ENCODE data around the gene BATF3.

Gene BATF3

DNA sequence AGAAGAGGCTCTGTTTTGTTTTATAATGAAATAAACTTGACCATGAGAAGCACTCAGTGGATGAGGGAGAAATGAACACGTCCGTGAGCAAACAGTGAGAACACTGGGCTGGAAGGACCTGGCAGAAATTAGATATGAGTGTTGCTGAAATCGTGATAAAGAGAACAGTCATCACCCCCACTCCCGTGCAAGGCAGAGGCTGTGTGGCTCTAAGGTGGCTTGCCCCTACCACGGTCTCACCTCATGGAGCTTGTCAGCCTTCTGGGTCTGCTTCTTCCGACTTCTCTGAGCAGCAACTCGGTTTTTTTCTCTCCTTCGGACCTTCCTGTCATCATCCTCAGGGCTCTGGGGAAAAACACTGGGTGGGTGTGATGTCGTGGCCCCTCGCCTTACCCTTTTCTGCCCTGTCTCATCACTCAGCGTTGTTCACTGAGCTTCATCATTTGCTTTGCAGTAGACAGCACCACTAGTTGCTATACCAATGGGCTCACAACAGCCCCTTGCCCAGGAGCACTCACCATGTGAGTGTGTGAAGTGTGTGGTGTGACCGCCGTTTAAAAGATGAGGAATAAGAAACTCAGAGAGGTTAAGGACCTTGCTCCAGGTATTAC lies 2.8 kb downstream of the BATF3 start:
- TF ChIP-seq CTCF (IDR thresholded peaks at IDR 0.05; ENCODE audit: low read depth, low read length, missing control alignments) = no peak
- no peak for DNase-seq (ENCODE audit: extremely low read depth, low read depth)
- H3K4me3 ChIP-seq (replicated peaks; ENCODE audit: low read depth, low read length) = no peak overlapping the region

DNA sequence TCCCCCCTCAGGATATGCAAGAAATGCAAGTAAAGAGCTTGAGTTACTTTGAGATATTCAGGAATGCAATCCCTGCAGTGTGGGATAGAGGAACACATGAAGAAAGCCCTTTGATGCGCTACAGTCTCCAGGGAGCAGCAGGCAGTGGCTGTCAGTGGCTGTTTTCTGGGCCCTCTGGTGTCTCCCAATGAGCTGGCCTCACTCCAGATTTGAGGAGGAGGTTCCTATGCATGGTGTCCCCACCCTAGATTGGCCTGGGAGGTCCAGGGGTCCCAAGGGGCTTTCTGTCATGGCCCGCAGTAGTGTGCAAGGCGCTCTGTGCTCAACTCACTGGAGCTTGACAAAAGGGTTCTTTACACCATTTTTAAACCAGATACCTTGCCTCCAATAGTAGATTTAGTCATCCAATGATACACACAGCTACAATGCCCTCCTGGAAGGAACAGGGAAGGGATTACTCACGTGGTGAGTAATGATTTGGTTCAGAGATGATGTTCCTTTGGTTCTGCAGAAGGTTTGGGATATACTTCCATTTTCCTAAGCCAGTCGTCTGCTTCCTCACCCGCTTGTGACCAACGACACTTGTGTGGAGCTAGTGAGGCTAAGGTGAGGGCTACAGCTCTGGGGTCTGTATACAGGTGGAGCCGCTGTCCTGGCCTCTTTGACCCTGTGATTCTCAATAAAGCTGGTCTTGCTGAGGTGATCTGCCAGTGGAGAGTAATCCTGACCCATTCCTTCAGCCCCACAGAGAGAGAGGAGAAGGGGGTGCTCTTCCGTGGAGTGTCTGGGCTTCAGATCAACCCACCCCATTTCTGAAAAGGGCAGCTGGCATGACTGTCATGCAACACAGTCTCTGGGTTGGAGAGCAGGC lies 6.6 kb downstream of the BATF3 start:
- no peak for TF ChIP-seq CTCF (IDR thresholded peaks at IDR 0.05; ENCODE audit: low read depth, low read length, missing control alignments)
- no peak for DNase-seq (ENCODE audit: extremely low read depth, low read depth)

GRCh38 chr1:212691561-212692071 lies 8.0 kb downstream of the BATF3 start:
- TF ChIP-seq CTCF (IDR thresholded peaks at IDR 0.05; ENCODE audit: low read depth, low read length, missing control alignments) = no peak
- H3K4me3 ChIP-seq (replicated peaks; ENCODE audit: low read depth, low read length) = no peak overlapping the region
- no peak for DNase-seq (ENCODE audit: extremely low read depth, low read depth)

More for the DNA sequence above, 6.6 kb downstream of the BATF3 start:
- H3K4me3 ChIP-seq (replicated peaks; ENCODE audit: low read depth, low read length) = no peak overlapping the region

- H3K4me3 ChIP-seq (replicated peaks; ENCODE audit: low read depth, low read length) = no peak overlapping the region
- TF ChIP-seq CTCF (IDR thresholded peaks at IDR 0.05; ENCODE audit: low read depth, low read length, missing control alignments) = no peak
- DNase-seq (ENCODE audit: extremely low read depth, low read depth) = no peak
These were observed 8.7 kb downstream of the BATF3 start for GRCh38 chr1:212690816-212691403.

DNA sequence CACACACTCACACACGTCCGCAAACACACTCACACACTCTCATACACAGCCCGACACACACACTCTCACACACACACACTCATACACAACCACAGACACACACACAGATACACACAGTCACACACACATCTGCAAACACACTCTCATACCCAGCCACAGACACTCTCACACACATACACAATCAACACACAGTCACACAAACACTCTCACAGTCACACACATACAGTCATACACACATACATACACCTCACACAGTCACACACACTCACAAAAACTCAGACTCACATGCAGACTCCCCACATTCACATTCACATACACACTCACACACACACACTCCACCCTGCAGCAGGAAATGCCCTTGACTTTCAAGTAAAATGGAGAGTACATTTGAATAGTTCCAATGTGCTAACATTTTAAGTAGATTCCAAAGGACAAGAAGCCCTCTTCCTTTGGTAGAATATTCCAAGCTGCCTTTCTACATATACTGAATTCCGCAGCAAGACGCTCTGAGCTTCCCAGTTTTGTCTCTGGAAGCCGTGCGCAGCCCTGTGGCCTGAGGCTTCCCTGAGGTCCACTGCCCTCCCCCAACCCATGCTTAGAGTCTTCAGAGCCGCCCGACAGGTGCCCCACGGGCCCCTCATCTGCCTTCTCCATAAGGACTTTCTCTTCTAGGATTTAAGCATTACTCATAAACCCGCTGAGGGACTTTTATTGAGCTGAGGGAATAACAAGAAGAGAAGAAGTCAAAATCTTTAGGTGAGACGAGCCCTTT lies 9.7 kb downstream of the BATF3 start:
- TF ChIP-seq CTCF (IDR thresholded peaks at IDR 0.05; ENCODE audit: low read depth, low read length, missing control alignments) = no peak
- no peak for DNase-seq (ENCODE audit: extremely low read depth, low read depth)
- no peak overlapping the region for H3K4me3 ChIP-seq (replicated peaks; ENCODE audit: low read depth, low read length)

DNA sequence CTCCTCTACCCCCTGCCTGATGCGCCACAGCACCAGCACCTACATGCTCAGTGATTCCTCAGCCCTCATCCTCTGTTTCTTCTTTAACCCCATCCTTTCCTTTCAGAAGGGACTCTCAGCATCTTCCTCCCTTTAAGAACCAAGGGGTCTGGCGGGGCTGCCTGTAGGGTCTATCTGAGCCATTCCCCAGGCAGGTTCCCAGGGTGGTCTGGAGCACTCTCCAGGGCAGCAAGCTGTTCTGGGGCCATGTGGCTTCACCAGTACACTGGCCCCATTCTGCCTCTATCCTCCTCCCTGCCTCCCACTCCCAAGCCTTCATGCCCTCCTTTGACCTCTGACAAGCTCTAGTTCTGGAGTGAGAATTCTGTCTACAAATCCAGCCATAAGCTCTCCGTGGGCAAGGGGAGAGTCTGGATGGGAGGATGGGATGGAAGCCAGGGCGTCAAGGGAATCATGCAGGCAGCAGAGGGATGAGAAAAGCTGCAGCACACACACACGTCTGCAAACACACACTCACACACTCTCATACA lies 10.4 kb downstream of the BATF3 start:
- no peak overlapping the region for H3K4me3 ChIP-seq (replicated peaks; ENCODE audit: low read depth, low read length)
- TF ChIP-seq CTCF (IDR thresholded peaks at IDR 0.05; ENCODE audit: low read depth, low read length, missing control alignments) = no peak
- DNase-seq (ENCODE audit: extremely low read depth, low read depth) = no peak

Measured in HFF-Myc (cell line).